GM12873 (cell line): ENCODE data around the gene CRKL.

Source experiments
- CTCF ChIP-seq: IDR thresholded peaks from 2 replicates; pipeline ENCODE4 v1.5.1; 2012; ENCODE audit warnings: low read depth, mild to moderate bottlenecking, moderate library complexity, low read length, control low read depth; ENCODE audit not compliant: insufficient read depth; ENCODE audit errors: missing control alignments

CRKL gene

GRCh38 chr22:20976291-20976877, 59.2 kb downstream of the CRKL start:
- TF ChIP-seq CTCF: no peak

DNA sequence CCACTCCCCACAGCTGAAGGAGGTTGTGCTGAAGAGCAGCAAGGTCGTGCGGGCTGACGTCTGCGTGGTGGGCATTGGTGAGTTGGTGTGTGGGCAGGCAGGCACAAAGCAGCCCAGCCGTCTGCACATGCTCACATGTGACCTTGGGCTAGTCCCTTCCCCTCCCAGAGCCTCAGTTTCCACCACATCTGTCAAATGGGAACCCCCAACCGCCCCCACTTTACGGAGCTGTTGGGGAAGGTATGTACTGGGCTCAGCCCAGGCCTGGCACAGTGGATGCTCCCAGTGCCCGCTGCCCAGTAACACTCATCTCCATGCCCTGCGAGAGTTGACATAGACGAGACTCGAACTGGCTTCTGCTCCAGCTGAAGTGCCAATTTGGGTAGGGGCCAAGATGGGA, 59.8 kb downstream of the CRKL start:
- no peak for TF ChIP-seq CTCF

GRCh38 chr22:20977516-20978170, 60.4 kb downstream of the CRKL start:
- TF ChIP-seq CTCF: no peak

DNA sequence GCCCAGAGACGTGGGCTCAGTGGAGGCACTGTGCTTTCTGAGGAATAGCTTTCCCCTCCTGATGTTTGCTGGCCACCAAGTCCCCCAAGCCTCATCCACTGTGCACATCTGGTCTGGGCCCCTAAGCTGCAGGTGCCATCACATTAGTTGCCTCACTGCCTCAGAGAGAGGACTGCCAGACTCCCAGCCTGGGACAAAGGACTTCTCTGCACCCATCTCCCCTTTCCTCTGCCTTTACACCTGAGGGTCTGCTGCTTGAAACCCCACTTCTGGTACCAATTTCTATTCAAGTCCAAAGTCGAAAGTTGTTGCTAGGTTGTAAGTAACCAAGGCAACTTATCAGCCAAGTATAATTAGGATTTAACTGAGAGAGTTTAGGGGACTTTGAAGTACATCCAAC, 61.2 kb downstream of the CRKL start:
- no peak for TF ChIP-seq CTCF

DNA sequence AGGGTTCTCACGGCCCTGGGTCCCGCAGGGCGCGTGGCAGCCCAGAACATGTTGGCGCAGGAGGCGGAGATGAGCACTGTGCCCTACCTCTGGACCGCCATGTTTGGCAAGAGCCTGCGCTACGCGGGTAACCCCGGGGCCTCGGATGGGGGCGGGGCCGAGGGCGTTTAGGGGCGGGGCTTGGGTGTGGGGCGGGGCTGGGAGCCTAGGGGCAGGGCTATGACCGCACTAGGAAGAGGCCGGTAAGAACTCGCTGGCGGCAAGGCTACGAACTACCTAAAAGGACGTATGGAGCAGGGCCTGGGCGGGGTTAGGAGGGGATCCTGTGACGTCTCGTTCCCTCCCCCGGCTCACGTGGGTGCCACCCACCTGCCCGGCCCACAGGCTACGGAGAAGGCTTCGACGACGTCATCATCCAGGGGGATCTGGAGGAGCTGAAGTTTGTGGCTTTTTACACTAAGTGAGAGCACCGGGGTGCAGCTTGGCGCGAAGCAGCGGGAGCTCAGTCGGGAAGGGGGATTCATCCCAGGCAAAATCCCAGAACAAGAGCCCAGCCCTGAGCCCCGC, 62.1 kb downstream of the CRKL start:
- no peak for TF ChIP-seq CTCF

- TF ChIP-seq CTCF: no peak
Measured at GRCh38 chr22:20979940-20980453, 62.8 kb downstream of the CRKL start.

DNA sequence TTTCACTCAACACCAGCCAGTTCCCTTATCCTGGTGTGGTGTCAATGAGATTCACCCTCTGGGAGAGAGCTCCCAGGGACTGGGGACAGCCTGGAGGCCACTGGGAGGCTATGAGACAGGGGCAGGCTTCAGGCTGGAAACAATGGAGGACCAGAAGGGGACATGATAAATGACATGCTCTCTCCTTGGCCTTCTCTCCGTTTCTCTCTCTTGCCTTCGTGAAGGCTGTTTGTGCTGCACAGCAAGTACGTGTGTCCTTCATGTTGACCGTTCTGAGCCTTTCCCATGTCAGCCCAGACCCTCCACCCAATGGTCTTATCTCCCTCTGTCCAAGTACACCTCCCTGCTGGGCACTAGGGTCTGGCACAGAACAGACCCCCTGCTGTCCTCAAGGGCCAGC, 63.3 kb downstream of the CRKL start:
- no peak for TF ChIP-seq CTCF
